Parathyroid adenoma (tissue), 2 donors: ENCODE results near the gene NEURL4.

Source experiments
- H2AFZ ChIP-seq: fragments of 300-600 bp; sonication (generic); one replicate; pipeline ENCODE4 v1.7.0; 2017; ENCODE audit warnings: antibody characterized with exemption, mild to moderate bottlenecking
- H3K27ac ChIP-seq: fragments of 300-600 bp; sonication (generic); one replicate; pipeline ENCODE4 v1.7.0; 2017
- H3K27me3 ChIP-seq: fragments of 300-600 bp; sonication (generic); one replicate; pipeline ENCODE4 v1.7.0; 2017; ENCODE audit warnings: low read length; ENCODE audit not compliant: control insufficient read depth, insufficient read depth
- H3K36me3 ChIP-seq: fragments of 300-600 bp; sonication (generic); one replicate; pipeline ENCODE4 v1.7.0; 2017; ENCODE audit warnings: low read length; ENCODE audit not compliant: control insufficient read depth, insufficient read depth
- H3K4me1 ChIP-seq: fragments of 300-600 bp; sonication (generic); one replicate; pipeline ENCODE4 v1.7.0; 2017; ENCODE audit warnings: control low read depth
- H3K4me2 ChIP-seq: fragments of 300-600 bp; sonication (generic); one replicate; pipeline ENCODE4 v1.7.0; 2017; ENCODE audit warnings: low read length
- H3K4me3 ChIP-seq: fragments of 300-600 bp; sonication (generic); one replicate; pipeline ENCODE4 v1.7.0; 2017; ENCODE audit warnings: low read depth, low read length
- H3K79me2 ChIP-seq: fragments of 300-600 bp; sonication (generic); one replicate; pipeline ENCODE4 v1.7.0; 2017; ENCODE audit warnings: control low read depth
- H3K9ac ChIP-seq: fragments of 300-600 bp; sonication (generic); one replicate; pipeline ENCODE4 v1.7.0; 2017; ENCODE audit warnings: mild to moderate bottlenecking
- H3K9me3 ChIP-seq: fragments of 300-600 bp; sonication (generic); one replicate; pipeline ENCODE4 v1.7.0; 2017; ENCODE audit warnings: low read length; ENCODE audit not compliant: control insufficient read depth
- TF ChIP-seq, protein P1 (sequence below): fragments of 300-600 bp; sonication (generic); IDR thresholded peaks from one replicate; pipeline ENCODE4 v1.7.0; 2017; ENCODE audit warnings: antibody characterized with exemption, mild to moderate bottlenecking
- donor health status: primary hyperparathyroidism.

Gene NEURL4

DNA sequence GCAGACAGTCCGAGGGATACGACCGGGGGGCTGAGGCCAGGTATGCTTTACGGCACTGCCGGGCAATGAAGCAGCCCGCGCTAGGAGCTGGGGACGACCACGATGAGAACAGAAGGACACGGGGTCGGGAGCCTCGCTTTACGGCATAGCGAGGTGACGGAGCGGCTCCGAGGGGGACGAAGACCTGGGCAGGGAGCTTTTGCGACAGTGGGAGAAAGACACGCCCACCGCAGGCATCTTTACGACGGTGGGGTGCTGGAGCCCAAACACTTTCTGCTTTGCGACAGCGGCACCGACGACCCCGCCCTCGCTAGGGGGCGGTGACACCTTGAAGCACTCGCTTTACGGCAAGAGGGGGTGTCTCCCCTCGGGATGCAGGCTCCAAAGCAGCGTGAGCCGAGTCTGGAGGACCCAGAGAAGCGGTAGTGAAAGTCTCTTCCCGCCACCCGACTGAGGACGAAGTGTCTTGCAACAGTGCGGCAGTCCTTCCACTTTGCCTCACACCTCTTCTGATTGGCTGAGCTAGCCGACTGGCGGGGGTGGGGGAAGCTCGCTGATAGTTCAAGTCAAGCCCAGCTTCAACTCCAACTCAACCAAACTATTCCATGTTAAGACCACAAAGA lies 350 bp upstream of the NEURL4 start:
- Histone ChIP-seq H3K9me3 (no peaks in the 10 kb centered on the region), H3K4me2 (peak overlapping the region; percentile 96), H2AFZ (peak overlapping the region; percentile 81), H3K4me1 (peaks cover 9% of the 10 kb centered on the region), H3K9ac (no peak overlapping the region), H3K4me3 (peak overlapping the region; percentile 95), H3K79me2 (peaks cover 2% of the 10 kb centered on the region), H3K27ac (peak overlapping the region; percentile 94), H3K36me3 (no peaks in the 10 kb centered on the region), H3K27me3 (no peaks in the 10 kb centered on the region)
- TF ChIP-seq, protein P1, sequence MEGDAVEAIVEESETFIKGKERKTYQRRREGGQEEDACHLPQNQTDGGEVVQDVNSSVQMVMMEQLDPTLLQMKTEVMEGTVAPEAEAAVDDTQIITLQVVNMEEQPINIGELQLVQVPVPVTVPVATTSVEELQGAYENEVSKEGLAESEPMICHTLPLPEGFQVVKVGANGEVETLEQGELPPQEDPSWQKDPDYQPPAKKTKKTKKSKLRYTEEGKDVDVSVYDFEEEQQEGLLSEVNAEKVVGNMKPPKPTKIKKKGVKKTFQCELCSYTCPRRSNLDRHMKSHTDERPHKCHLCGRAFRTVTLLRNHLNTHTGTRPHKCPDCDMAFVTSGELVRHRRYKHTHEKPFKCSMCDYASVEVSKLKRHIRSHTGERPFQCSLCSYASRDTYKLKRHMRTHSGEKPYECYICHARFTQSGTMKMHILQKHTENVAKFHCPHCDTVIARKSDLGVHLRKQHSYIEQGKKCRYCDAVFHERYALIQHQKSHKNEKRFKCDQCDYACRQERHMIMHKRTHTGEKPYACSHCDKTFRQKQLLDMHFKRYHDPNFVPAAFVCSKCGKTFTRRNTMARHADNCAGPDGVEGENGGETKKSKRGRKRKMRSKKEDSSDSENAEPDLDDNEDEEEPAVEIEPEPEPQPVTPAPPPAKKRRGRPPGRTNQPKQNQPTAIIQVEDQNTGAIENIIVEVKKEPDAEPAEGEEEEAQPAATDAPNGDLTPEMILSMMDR, result peak; percentile 8

DNA sequence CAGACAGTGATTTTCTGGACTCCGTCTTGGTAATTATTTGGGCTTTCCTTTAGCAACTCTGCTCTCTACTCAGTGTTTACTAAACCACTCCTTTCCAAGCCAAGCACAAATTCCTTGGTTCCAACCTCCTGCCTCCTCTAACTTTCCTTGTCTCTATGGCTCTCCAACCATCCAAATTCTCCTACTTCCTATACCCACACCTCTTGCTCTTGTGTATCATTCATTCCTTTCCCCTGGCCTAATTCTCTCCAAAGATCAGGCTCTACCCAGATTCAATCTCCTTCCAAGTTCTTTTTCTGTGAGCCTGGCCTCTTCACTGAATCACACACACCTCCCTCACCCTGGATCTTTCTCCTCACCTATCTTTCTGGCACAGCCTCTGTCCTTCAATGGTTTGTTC lies 1.1 kb downstream of the NEURL4 start:
- TF ChIP-seq, protein P1, result no peak
- no peak overlapping the region for H3K9ac ChIP-seq

DNA sequence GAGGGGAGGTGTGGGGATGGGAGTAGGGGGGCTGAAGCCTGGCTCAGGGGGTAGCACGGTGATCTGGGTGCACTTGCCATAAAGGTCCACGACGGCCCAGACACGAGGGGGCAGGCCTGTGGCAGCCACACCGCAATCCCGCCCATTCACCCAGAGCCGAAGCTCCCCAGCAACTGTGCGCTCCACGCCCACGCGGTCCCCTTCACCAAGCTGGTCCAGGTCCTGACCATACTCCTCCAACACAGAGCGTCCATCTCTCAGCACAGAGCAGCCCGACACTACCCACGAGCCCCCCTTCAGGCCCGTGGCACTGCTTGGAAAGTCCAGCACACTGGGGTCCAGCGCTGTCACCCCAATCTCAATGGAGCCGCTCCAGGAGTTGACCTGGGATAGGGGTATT lies 1.6 kb downstream of the NEURL4 start:
- H3K27ac ChIP-seq, result no peak overlapping the region
- H3K36me3 ChIP-seq, result no peaks in the 10 kb centered on the region
- H3K4me2 ChIP-seq, result no peak overlapping the region
- no peaks in the 10 kb centered on the region for H3K9me3 ChIP-seq
- H2AFZ ChIP-seq, result no peak overlapping the region
- no peak overlapping the region for H3K4me3 ChIP-seq
- TF ChIP-seq, protein P1, result no peak
- H3K9ac ChIP-seq, result no peak overlapping the region
- H3K4me1 ChIP-seq, result peaks cover 9% of the 10 kb centered on the region
- no peaks in the 10 kb centered on the region for H3K27me3 ChIP-seq
- peaks cover 7% of the 10 kb centered on the region for H3K79me2 ChIP-seq

More for the DNA sequence above, 1.1 kb downstream of the NEURL4 start:
- Histone ChIP-seq H3K27me3 (no peaks in the 10 kb centered on the region), H3K79me2 (peaks cover 7% of the 10 kb centered on the region), H3K9me3 (no peaks in the 10 kb centered on the region), H3K4me2 (peak overlapping the region; percentile 97), H3K36me3 (no peaks in the 10 kb centered on the region), H3K4me1 (peaks cover 9% of the 10 kb centered on the region), H3K27ac (peak overlapping the region; percentile 94), H2AFZ (no peak overlapping the region), H3K4me3 (peak overlapping the region; percentile 95)

DNA sequence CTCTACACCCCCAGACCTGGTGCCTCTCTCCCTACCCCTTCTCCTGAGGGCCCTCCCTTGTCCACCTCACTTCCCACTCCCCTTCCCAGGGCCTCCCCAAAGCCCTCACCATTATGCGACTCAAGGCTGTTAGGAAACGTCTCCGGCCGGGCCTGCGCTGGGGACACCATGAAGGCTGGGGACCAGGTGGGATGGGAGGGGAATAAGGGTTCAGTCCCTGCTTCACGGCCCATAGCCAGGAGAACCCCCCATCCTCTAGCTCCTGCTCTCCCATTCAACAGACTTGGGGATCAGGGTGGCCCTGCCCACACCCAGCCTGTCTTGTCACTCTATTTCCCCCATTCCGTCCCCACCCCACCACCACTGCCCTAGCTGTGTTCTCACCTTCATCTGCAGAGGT lies 2.1 kb downstream of the NEURL4 start:
- H3K79me2 ChIP-seq, result peaks cover 7% of the 10 kb centered on the region
- no peak overlapping the region for H3K4me3 ChIP-seq
- no peak overlapping the region for H3K9ac ChIP-seq
- no peaks in the 10 kb centered on the region for H3K9me3 ChIP-seq
- H3K4me2 ChIP-seq, result no peak overlapping the region
- H3K27me3 ChIP-seq, result no peaks in the 10 kb centered on the region
- TF ChIP-seq, protein P1, result no peak
- H2AFZ ChIP-seq, result no peak overlapping the region
- peaks cover 9% of the 10 kb centered on the region for H3K4me1 ChIP-seq
- no peak overlapping the region for H3K27ac ChIP-seq
- H3K36me3 ChIP-seq, result no peaks in the 10 kb centered on the region

DNA sequence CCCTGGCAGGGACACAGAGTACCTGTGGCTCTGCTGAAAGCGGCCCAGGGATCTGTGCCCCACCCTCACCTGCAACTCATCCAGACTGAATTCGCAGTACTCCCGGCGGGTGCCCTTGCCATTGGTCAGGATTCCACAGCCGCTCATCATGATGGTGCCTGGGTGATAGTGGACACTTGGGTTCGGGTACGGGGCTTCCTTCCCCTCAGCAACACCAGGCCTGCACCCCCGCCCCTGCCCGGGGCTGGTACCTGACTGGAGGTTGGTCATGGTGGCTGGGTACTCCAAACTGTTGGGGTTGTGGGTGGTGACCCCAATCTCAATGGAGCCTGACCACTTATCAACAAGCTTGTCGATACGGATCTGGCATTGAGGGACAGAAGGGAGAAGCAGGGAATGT lies 2.9 kb downstream of the NEURL4 start:
- Histone ChIP-seq H3K4me2 (no peak overlapping the region), H3K4me1 (peaks cover 9% of the 10 kb centered on the region), H3K4me3 (no peak overlapping the region), H3K36me3 (no peaks in the 10 kb centered on the region), H3K79me2 (peaks cover 7% of the 10 kb centered on the region), H3K27ac (no peak overlapping the region), H3K9me3 (no peaks in the 10 kb centered on the region), H3K9ac (no peak overlapping the region), H2AFZ (no peak overlapping the region), H3K27me3 (no peaks in the 10 kb centered on the region)
- TF ChIP-seq, protein P1, result no peak
